Tibial nerve (tissue), 4 donors: Measurements from ENCODE around the gene COA5. TPM values are rescaled to one million over a fixed set of nuclear protein-coding genes. Genes with fewer than 3 reads are reported as not detected.
A peak's percentile ranks its signal among the peaks of the same experiment; 100 is the strongest.

Experiments
- DNase-seq, 2 donors: peaks; one replicate each; pipeline ENCODE4 v3.0.0-alpha.2; 2019; ENCODE audit warnings: low spot score in 2 of 2
- H3K27ac ChIP-seq, 4 donors: fragments of 200-600 bp; sonication (generic) in 3 of 4; one replicate each; pipeline ENCODE4 v1.5.1; 2017 to 2019; ENCODE audit warnings: mild to moderate bottlenecking in 1 of 4
- H3K27me3 ChIP-seq, 2 donors: fragments of 200-600 bp; sonication (generic) in 1 of 2; one replicate each; pipeline versions ENCODE4 v1.5.1 to v1.6.0; 2017 to 2019
- H3K36me3 ChIP-seq, 3 donors: fragments of 200-600 bp; sonication (generic); one replicate each; pipeline ENCODE4 v1.5.1; 2018 to 2019
- H3K4me1 ChIP-seq, 4 donors: fragments of 200-600 bp; sonication (generic) in 3 of 4; one replicate each; pipeline ENCODE4 v1.5.1; 2017 to 2019
- H3K4me3 ChIP-seq, 4 donors: fragments of 200-600 bp; sonication (generic) in 3 of 4; one replicate each; pipeline ENCODE4 v1.5.1; 2017 to 2019; ENCODE audit warnings: mild to moderate bottlenecking in 1 of 4, moderate library complexity in 1 of 4
- H3K9me3 ChIP-seq, 4 donors: fragments of 200-600 bp; sonication (generic) in 3 of 4; one replicate each; pipeline ENCODE4 v1.5.1; 2017 to 2019
- CTCF ChIP-seq, 5 experiments: fragments of 200-600 bp in 3 of 5; fragments of 450-650 bp in 2 of 5; sonication (generic) in 3 of 5; IDR thresholded peaks; one replicate each; pipeline ENCODE4 v1.5.1; 2016 to 2019; ENCODE audit warnings: antibody characterized with exemption in 5 of 5, mild to moderate bottlenecking in 3 of 5, moderate library complexity in 2 of 5
- EP300 ChIP-seq, 2 donors: sonication (generic); formaldehyde crosslinking; IDR thresholded peaks; one replicate each; pipeline ENCODE4 v1.6.1; 2017; ENCODE audit warnings: antibody characterized with exemption in 2 of 2, mild to moderate bottlenecking in 1 of 2
- POLR2A ChIP-seq, 2 donors: fragments of 450-650 bp; IDR thresholded peaks; one replicate each; pipeline ENCODE4 v1.6.1; 2017; ENCODE audit warnings: antibody characterized with exemption in 2 of 2, mild to moderate bottlenecking in 2 of 2, moderate library complexity in 2 of 2
- WGBS, 2 donors: methylation state at CpG; one replicate each; pipeline ENCODE4 v1.1.5; 2018; 5-methylcytosine and 5-hydroxymethylcytosine counted together
- total RNA-seq, 4 donors: library from RNA; depleted of rRNA; stranded (reverse); fragments of >200 nt; gene quantifications; one replicate each; pipeline ENCODE4 v1.1.0, GENCODE V29; 2016

The COA5 gene
- total RNA-seq, 4 donors from 2014 or later, result 23.1 to 46.8 (median 33.7) TPM

GRCh38 chr2:98637401-98638147, 29.3 kb upstream of the COA5 start:
- WGBS, 2 donors, result 87 to 90% methylated on average over 10 of the region's 10 CpGs
- Histone ChIP-seq H3K36me3 (peaks cover 0 to 65% (median 0%) of the 10 kb centered on the region in 3 donors), H3K4me1 (no peaks in the 10 kb centered on the region), H3K4me3 (no peak overlapping the region), H3K9me3 (no peaks in the 10 kb centered on the region), H3K27ac (no peak overlapping the region), H3K27me3 (no peaks in the 10 kb centered on the region)
- DNase-seq, result no peak
- TF ChIP-seq EP300 (IDR thresholded peaks at IDR 0.05) (no peak), CTCF (IDR thresholded peaks at IDR 0.05) (no peak), POLR2A (IDR thresholded peaks at IDR 0.05) (no peak)

GRCh38 chr2:98634406-98635092, 26.2 kb upstream of the COA5 start:
- no peak overlapping the region for H3K27ac ChIP-seq
- 66 to 75% methylated on average over 9 of the region's 9 CpGs for WGBS, 2 donors
- peaks cover 0 to 76% (median 0%) of the 10 kb centered on the region in 3 donors for H3K36me3 ChIP-seq
- H3K4me1 ChIP-seq, result no peaks in the 10 kb centered on the region
- H3K4me3 ChIP-seq, result no peak overlapping the region
- H3K27me3 ChIP-seq, result no peaks in the 10 kb centered on the region
- TF ChIP-seq CTCF (IDR thresholded peaks at IDR 0.05) (no peak), POLR2A (IDR thresholded peaks at IDR 0.05) (no peak), EP300 (IDR thresholded peaks at IDR 0.05) (no peak)
- no peak for DNase-seq
- H3K9me3 ChIP-seq, result no peaks in the 10 kb centered on the region

- no peak for DNase-seq
- no peaks in the 10 kb centered on the region for H3K4me1 ChIP-seq
- no peak overlapping the region for H3K4me3 ChIP-seq
- H3K9me3 ChIP-seq, result no peaks in the 10 kb centered on the region
- H3K27me3 ChIP-seq, result no peaks in the 10 kb centered on the region
- TF ChIP-seq EP300 (IDR thresholded peaks at IDR 0.05), result no peak
- TF ChIP-seq POLR2A (IDR thresholded peaks at IDR 0.05), result no peak
- no peak for TF ChIP-seq CTCF (IDR thresholded peaks at IDR 0.05)
- 78 to 81% methylated on average over 3 of the region's 3 CpGs for WGBS, 2 donors
- H3K27ac ChIP-seq, result no peak overlapping the region
- H3K36me3 ChIP-seq, result peaks cover 0 to 60% (median 0%) of the 10 kb centered on the region in 3 donors
Observed at GRCh38 chr2:98632351-98632750, 24.0 kb upstream of the COA5 start.

GRCh38 chr2:98623657-98624056, 15.3 kb upstream of the COA5 start:
- 67 to 75% methylated on average over 5 of the region's 5 CpGs for WGBS, 2 donors
- Histone ChIP-seq H3K4me1 (no peaks in the 10 kb centered on the region), H3K4me3 (no peak overlapping the region), H3K27me3 (no peaks in the 10 kb centered on the region), H3K36me3 (peaks cover 0 to 29% (median 0%) of the 10 kb centered on the region in 3 donors), H3K27ac (no peak overlapping the region), H3K9me3 (no peaks in the 10 kb centered on the region)
- TF ChIP-seq EP300 (IDR thresholded peaks at IDR 0.05), result peak in 1 of 2 donors; percentile 51
- no peak for TF ChIP-seq CTCF (IDR thresholded peaks at IDR 0.05)
- DNase-seq, result peak in 1 of 2 donors; percentile 23

- TF ChIP-seq EP300 (IDR thresholded peaks at IDR 0.05) (no peak), CTCF (IDR thresholded peaks at IDR 0.05) (no peak), POLR2A (IDR thresholded peaks at IDR 0.05) (no peak)
- H3K36me3 ChIP-seq, result peaks cover 0 to 83% (median 0%) of the 10 kb centered on the region in 3 donors
- 49 to 50% methylated on average over 5 of the region's 5 CpGs for WGBS, 2 donors
- no peaks in the 10 kb centered on the region for H3K9me3 ChIP-seq
- no peaks in the 10 kb centered on the region for H3K27me3 ChIP-seq
- DNase-seq, result no peak
- no peak overlapping the region for H3K4me3 ChIP-seq
- H3K27ac ChIP-seq, result no peak overlapping the region
- peaks cover 0 to 7% (median 0%) of the 10 kb centered on the region in 4 donors for H3K4me1 ChIP-seq
Observed at GRCh38 chr2:98617149-98617548, 8.8 kb upstream of the COA5 start.
